Left lobe of liver (tissue), 2 donors: ENCODE results near the gene SCGB1D1. TPM values are rescaled to one million over a fixed set of nuclear protein-coding genes. Genes with fewer than 3 reads are reported as not detected.
"Not testable (repeated sequence)": the region's sequence is repeated elsewhere in the genome, so short reads cannot be mapped to it uniquely, and the experiment has no call there.

ENCODE experiments used
- ATAC-seq: fragments of 200-7000 bp; cut with Tn5 transposase; one replicate; pipeline ENCODE4 v1.9.1; 2020; ENCODE audit warnings: mild to moderate bottlenecking, moderate library complexity
- DNase-seq: peaks from one replicate; pipeline ENCODE4 v3.0.0-alpha.2; 2020; ENCODE audit warnings: low spot score
- total RNA-seq: library from RNA; stranded (reverse); gene quantifications from one replicate; pipeline ENCODE4 v1.2.1, GENCODE V29; 2021
- donor health status: DM: no; HTN: no; CAD: no; lungs with moderate emphysema.
- donor health status: DM: no; HTN: yes; CAD: no.

The SCGB1D1 gene
- total RNA-seq, 1 donor from 2014 or later: not detected

DNA sequence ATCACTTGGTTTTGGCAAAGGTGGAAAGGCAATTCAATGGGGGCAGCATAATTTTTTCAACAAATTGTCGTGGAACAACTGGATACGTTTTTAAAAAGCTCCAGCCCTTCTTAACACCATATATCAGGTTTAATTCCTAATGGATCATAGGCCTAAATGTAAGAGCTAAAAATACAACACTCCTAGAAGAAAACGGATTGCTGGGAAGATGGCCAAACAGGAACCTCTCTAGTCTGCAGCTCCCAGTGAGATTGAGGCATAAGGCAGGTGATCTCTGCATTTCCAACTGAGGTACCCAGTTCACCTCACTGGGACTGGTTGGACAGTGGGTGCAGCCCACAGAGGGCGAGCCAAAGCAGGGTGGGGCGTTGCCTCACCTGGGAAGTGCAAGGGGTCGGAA, 32.4 kb upstream of the SCGB1D1 start:
- no peak for ATAC-seq
- no peak for DNase-seq

DNA sequence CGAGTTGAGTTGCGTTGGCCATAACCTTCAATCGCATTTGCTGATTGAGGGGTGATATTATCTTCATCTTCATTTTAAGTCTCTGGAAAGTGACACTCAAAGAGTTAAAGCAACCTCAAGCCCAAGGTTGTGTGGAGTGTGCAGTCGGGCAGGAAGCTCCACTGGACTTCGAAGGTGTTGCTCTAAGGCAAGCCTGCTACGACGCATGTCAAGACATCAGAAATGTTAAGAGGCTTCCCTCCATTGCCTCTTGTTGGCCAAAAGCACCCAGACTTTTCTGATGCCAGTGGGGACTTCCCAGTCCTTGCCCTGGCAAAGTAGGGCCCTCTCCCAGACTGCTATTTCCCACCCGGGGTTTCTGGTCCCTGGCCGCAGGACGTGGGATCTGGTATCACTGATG, 23.6 kb upstream of the SCGB1D1 start:
- DNase-seq (no peak), ATAC-seq (no peak)

DNA sequence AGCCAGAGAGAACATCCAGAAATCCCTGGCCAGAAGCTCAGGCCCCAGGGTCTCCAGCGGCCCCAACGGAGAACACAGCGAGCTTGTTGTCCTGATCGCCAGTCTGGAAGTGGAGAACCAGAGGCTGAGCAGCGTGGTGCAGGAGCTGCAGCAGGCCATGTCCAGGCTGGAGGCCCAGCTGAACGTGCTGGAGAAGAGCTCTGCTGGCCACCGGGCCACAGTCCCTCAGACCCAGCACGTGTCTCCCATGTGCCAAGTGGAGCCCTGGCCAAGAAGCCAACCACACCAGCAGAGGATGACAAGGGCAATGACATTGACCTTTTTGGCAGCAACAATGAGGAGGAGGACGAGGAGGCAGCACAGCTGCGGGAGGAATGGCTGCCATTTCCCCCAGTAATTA, 20.6 kb upstream of the SCGB1D1 start:
- ATAC-seq (peak; percentile 77), DNase-seq (peak; percentile 74)

DNA sequence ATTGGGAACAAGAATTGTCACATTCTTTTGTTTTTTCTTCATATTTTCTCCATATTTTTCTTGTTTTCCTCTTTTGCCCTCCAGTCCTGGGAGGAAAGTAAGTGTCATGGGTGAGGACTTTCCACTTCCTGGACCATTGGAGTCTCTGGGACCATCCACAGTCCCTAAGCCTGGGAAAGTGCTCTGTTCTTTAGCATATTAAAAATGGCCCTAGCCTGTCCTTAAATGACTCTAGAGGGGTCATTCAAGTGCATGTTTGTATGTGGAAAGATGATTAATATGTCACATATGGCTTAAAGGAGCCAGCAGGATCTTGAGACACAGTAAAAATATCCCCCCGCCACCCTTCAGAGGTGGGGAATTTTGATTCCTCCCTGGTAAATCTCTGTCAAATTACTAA, 20.1 kb upstream of the SCGB1D1 start:
- ATAC-seq: no peak
- DNase-seq: no peak

DNA sequence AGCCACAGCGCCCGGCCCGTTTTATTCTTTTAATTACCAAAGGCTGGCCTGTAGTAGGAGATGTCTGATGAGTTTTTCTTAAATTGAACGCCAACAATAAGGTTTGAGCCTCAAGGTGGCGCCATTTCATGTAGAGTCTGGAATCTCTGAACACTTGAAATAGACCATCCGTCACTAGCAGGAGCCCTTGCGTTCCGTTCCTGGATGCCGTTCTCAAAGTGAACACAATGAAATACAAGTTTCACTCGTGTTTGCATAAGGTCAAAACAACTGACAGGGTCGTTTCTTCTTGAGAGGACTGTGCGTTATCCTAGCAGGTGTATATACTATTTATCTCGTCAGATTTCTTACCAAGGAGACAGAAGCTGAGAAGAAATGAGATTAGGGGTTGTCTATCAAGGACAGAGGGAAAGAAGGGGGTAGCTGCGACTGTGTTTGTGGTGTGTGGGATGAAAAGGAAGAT, 18.7 kb upstream of the SCGB1D1 start:
- peak; percentile 91 for ATAC-seq
- DNase-seq: peak; percentile 68

DNA sequence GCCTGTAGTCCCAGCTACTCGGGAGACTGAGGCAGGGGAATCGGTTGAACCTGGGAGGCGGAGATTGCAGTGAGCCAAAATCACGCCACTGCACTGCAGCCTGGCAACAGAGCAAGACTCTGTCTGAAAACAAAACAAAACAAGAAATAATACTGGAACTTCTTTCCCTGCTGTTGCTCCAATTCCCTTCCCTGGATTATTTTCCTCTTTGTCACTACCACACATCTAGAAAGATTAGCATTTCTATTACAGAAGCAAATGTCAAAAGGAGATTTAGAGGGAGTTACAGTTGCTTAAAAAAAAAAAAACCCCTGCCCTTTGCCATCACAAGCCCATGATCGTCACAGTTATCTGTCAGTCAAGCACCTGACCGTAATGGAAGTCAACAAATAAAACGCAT, 17.7 kb upstream of the SCGB1D1 start:
- DNase-seq: no peak
- ATAC-seq: no peak

DNA sequence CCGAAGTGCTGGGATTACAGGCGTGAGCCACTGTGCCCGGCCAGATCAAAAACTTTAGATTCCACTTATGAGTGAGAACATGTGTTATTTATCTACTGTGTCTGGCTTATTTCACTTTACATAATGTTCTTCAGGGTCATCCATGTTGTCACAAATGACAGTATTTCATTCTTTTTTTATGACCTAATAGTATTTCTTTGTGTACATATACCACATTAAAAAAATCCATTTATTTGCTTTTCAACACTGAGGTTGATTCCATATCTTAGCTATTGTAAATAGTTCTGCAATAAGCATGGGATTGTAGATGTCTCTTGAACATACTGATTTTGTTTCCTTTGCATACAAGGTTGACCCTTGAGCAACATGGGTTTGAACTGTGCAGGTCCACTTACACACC, 13.2 kb upstream of the SCGB1D1 start:
- ATAC-seq: no peak
- DNase-seq: no peak

DNA sequence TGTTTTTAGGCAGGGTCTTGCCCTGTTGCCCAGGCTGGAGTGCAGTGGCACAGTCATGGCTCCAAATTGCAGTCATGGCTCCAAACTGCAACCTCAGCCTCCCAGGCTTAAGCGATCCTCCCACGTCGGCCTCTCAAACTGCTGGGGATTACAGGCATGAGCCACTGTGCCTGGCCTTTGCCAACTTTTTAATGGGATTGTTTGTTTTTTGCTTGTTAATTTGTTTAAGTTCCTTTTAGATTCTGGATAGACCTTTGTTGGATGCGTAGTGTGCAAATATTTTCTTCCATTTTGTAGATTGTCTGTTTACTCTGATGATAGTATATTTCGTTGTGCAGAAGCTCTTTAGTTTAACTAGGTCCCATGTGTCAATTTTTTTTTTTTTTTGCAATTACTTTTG, 10.0 kb upstream of the SCGB1D1 start:
- ATAC-seq (no peak), DNase-seq (no peak)

DNA sequence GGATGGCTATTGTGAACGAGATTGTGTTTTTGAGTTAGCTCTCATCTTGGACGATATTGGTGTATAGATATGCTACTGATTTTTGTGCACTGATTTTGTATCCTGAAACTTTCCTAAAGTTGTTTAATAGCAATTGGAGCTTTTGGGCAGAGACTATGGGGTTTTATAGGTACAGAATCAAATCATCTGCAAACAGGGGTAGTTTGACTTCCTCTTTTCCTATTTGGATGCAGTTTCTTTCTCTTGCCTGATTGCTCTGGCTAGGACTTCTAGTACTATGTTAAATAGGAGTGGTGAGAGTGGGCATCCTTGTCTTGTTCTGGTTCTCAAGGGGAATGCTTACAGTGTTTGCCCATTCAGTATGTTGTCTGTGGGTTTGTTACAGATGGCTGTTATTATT, 8.9 kb upstream of the SCGB1D1 start:
- no peak for ATAC-seq
- DNase-seq: no peak

DNA sequence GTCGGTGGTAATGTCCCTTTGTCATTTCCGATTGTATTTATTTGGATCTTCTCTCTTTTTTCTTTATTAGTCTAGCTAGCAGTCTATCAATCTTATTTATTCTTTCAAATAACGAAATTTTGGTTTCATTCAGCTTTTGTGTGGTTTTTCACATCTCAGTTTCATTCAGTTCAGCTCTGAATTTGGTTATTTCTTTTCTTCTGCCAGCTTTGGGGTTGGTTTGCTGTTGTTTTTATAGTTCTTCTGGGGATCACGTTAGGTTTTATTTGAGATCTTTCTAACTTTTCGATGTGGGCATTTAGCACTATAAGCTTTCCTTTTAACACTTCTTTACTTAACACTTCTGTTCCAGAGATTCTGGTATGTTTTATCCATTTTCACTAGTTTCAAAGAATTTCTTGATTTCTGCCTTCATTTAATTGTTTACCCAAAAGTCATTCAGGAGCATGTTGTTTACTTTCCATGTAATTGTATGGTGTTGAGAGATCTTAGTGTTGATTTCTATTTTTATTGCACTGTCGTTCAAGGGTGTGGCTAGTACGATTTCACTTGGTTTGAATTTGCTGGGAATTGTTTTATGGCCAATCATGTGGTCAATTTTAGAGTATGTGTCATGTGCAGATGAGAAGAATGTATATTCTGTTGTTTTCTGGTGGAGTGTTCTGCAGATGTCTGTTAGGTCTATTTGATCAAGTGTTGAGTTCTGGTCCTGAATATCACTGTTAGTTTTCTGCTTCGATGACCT, 7.7 kb upstream of the SCGB1D1 start:
- DNase-seq: no peak
- no peak for ATAC-seq

DNA sequence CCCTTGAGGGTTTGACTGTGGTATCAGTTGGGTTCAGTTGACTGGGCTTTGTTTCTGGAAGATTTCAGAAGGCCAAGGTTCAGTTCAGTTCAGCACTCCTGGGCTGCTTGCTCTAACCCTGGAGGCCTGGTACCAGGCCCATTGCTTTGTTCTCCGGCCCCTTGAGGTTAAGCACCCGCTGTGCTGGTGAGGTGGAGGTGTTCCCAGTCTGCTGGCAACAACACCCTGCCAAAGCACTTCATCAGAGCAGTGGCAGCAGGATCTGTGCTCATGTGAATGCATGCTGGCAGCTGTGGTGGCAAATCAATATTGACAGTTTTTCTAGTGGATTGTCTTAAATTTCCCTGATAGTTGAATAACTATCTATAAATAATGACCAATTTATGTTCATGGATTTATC, 3.8 kb upstream of the SCGB1D1 start:
- no peak for ATAC-seq
- DNase-seq: no peak

DNA sequence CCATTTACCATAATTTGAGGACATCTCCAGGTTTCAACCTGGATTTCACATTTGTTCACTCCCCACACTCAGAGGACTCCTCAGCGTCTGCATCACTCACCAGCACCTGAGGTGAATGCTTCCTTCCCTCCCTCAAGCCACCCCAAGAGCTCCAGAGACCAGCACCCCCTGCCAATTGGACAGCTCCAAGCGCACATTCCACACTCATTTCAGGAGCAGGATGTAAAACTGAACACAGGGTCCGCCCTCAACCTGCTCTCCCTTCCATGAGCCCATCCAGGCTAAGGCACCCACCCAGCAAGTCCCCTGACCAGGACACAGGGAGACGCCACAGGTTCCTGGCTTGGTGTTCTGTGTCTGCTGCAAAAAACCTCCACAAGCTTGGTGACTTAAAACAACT, 3.9 kb downstream of the SCGB1D1 start:
- ATAC-seq (no peak), DNase-seq (no peak)

DNA sequence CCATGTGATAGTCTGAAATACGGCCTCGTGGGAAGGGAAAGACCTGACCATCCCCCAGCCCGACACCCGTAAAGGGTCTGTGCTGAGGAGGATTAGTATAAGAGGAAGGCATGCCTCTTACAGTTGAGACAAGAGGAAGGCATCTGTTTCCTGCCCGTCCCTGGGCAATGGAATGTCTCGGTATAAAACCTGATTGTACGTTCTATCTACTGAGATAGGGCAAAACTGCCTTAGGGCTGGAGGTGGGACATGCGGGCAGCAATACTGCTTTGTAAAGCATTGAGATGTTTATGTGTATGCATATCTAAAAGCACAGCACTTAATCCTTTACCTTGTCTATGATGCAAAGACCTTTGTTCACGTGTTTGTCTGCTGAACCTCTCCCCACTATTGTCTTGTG, 5.0 kb downstream of the SCGB1D1 start:
- not testable (repeated sequence) for ATAC-seq

DNA sequence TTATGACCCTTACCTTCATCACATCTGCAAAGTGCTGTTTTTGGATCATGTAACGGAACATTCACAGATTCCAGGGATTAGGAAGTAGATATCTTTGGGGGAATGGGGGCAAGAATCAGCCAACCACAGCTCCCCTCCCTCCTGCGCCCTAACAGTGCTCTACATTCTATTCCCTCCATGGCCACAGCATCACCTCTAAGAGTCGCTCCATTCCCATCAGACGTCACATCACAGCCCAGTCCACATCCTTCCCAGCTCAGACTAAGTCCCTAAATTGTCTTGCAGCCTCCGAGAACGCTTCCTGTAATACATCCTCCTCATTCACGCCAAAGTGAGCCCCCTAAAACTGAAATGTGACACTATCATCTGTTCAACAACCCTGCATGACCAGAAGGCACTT, 5.9 kb downstream of the SCGB1D1 start:
- DNase-seq (no peak), ATAC-seq (no peak)

More for the DNA sequence above, 5.0 kb downstream of the SCGB1D1 start:
- DNase-seq: not testable (repeated sequence)

DNA sequence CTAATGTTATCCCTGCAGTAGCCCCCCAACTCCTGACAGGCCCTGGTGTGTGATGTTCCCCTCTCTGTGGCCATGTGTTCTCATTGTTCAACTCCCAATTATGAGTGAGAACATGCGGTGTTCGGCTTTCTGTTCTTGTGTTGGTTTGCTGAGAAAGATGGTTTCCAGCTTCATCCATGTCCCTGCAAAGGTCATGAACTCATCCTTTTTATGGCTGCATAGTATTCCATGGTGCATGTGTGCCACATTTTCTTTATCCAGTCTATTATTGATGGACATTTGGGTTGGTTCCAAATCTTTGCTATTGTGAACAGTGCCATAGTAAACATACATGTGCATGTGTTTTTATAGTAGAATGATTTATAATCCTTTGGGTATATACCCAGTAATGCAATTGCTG, 7.4 kb downstream of the SCGB1D1 start:
- not testable (repeated sequence) for DNase-seq, ATAC-seq

DNA sequence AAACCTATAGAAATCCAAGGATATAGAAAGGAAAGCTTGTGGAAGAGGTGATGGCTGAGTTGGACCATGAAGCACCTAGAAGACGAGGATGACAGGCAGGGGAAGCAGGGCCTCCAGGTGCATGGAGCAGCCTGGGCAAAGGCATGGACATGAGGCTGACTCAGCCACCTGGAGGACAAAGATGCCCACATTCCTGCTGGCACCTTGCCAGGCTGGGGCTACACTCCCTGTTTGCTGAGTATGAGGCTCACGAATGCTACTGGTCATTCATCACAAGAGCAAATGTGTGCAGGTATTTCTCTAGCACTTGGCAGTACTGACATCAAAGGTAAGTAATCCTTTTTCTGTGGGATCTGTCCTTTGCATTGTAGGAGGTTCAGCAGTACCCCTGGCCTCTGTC, 11.4 kb downstream of the SCGB1D1 start:
- no peak for DNase-seq
- no peak for ATAC-seq

DNA sequence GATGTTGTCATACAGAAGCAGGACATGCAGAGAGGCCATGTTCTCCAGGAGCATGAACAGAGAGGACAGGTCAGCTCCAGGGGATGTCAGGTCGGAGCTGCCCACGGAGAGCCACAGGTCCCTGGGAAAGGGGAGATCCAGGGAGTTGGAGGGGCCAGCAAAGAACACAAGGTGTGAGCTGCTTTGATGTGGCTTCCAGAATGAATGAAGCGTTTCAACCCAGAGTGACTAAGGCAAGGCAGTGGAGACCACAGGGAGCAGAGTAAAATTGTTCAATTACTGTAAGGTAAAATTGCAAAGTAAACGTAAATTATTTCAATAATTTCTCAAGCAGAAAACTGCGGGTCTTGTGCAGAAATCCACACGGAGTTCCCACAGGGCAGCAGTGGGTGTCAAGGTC, 12.9 kb downstream of the SCGB1D1 start:
- no peak for ATAC-seq

DNA sequence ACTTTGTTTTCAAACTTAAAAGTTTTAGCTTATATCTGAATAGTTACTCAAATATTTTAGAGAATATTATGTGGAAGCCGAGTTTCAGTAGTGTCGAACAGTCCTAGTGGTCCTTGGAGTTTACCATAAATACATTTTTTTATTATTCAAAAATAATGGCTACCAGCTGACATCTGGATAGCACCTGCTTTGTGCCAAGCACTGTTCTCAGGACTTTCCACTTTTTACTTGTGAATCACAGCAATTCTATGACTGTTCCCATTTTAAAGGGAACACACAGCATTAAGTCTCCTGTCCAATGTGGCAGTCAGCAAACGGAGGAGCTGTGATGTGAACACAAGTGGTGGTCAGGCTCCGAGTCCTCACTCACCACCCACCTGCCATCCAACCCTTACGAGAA, 14.4 kb downstream of the SCGB1D1 start:
- ATAC-seq (no peak), DNase-seq (no peak)

More for the DNA sequence above, 12.9 kb downstream of the SCGB1D1 start:
- DNase-seq: no peak

DNA sequence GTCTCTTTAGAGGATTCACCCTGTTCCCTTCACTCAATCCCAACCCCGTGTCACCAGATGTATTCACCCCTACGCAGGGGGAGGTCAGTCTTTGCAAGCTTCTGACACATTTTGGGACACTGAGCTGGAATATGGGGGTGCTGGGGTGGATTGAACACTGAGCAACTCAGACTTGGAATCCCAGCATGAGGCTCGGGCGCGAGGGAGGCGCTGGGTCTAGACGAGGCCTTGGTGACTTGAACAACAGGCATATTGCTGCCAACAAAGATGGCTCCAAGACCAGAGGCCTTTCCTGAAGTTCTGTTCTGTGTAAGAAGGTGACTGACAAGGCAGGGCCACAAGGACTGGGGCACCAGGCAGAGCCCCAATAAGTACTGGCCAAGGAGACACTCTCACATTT, 15.4 kb downstream of the SCGB1D1 start:
- ATAC-seq (no peak), DNase-seq (no peak)

DNA sequence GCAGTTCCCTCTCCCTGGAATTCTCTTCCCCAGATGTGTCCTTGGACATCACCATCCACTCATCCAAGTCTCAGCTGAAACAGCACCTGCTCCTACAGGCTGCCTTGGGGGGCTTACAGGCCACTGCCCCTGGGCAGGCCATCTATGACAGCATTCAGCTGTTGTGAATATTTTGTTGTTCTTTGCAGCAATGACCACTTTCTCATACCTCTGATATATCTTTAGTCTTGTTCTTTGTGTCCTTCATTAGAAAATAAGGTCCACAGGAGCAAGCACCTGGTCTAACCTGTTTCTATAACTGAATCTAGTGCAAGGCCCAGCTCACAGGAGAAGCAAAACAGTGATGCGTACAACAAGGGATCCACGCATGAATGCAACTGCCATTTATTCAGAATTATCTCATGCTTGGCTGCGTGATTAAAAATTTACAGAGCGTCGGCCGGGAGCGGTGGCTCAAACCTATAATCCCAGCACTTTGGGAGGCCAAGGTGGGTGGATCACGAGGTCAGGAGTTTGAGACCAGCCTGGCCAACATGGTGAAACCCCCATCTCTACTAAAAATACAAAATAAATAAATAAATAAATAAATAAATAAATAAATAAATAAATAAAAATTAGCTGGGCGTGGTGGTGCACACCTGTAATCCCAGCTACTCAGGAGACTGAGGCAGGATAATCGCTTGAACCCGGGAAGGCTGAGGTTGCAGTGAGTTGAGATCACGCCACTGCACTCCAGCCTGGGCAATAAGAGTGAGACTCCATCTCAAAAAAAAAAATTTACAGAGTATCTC, 16.5 kb downstream of the SCGB1D1 start:
- DNase-seq, ATAC-seq: not testable (repeated sequence)

DNA sequence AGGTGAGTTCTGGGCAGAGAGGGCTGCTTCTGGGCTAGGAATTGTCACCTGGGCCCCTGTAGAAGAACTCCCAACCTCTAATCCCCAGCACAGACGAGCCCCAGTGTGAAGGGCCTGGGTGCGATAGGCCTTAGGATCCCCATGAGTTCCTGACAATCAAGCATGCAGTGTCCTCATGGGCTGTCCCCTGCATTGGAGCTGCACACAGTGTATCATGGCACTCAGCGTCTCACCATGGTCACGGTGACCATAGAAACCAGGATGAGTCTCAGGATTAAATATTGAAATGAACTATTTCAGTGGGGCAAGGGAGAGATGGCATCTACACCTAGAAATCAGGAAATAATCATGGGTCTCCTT, 18.7 kb downstream of the SCGB1D1 start:
- no peak for DNase-seq
- no peak for ATAC-seq

DNA sequence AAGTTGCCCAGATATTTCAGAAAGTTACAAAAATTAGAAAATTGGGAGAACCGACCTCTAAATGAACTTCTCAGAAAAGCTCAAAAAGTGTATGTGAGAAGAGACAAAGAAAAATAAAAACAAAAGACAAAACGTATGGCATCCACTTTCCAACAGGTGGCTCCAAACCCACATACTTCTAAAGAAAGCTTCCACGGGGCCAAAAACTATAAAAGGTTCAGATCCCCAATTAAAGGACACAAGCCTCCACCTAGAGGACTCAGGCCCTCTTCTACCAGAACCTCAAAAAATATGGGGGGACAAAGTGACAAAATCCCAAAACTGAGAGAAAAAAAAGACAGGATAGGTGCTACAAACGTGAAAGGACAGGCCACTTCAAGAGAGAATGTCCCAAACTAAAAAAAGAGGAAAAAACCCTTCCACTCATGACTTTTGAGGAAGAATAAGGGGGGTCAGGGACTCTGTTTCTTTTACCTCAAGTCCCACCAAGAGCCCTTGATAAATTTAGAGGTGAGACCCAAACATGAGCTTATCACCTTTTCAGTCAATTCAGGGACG, 27.3 kb downstream of the SCGB1D1 start:
- DNase-seq: no peak
- peak; percentile 53 for ATAC-seq
